NCI-H748 treated with DMSO at 0.1 percent for 48 hours (cell line): Measurements from ENCODE around the gene PARD6G.
A peak's percentile ranks its signal among the peaks of the same experiment; 100 is the strongest.

Experiments used
- DNase-seq: peaks from one replicate; lab custom pipeline; 2025; lab: John Stamatoyannopoulos, UW

Gene PARD6G

DNA sequence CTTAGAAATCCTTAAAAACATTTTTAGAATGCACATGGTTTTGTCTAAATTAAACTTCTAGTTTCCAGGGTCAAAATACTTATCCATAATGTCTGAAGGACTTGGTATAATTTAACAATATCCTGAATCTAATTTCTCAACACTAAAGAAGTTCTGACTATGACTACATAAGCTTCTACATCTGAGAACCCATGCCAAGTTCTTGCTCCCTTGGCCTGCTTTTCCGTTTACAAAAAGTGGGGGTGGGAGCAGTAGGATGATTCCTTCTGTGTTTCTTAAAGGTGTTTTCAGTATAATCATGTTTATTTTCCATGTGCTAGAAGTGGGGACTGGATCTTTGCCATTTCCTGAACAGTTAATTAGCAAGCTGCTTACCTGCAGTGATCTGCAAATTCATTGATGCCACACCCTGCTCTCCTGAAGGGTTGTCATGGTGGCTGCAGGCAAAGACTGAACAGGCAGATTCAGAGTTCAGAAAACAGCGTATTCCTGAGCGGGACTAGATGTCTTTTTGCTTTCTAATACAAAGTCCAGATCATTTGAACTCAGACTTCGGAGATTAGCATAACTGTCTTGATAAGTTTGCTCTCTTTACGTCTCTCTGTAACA, 102.0 kb downstream of the PARD6G start:
- DNase-seq: peak; percentile 42

DNA sequence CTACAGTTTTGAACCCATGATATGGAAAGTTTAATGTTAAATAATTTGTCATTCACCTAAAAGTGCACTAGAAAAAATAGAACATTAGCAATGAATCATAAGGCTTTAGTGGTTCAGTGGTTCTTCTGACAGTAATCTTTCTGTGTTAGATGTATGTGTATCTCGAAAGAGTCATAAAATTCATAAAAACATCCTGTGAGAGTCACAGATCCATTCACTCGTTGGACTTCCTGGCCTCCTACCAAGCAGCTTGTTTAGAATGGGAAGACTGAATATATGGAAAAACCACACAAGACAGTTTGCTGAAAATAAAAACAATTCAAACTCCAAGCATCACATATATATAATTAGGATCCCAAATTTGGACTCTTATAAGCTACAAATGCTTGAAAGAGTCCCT, 103.4 kb downstream of the PARD6G start:
- DNase-seq: no peak

DNA sequence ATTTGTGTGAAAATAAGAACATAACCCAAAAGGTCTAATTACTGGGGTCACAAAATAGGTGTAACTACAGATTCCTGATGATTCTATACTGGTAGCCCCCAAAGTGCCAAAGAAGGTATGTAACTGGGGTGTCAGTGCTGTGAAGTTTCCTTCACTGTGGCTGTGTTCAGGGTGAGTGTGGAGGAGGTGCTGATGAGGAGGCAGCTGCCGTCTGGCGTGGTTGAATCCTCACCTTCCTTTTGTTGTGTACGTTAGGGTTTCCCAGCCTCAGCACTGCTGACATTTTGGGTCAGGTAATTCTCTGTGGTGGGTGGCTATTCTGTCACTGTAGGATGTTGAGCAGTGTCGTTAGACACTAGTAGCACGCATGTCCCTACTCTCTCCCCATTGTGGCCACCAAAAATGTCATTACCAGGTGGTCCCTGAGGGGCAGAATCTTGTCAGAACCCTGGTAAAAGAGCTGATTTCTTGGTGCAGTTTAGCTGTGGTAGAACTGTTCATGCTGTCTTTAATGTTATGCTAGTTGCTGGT, 106.8 kb downstream of the PARD6G start:
- no peak for DNase-seq

DNA sequence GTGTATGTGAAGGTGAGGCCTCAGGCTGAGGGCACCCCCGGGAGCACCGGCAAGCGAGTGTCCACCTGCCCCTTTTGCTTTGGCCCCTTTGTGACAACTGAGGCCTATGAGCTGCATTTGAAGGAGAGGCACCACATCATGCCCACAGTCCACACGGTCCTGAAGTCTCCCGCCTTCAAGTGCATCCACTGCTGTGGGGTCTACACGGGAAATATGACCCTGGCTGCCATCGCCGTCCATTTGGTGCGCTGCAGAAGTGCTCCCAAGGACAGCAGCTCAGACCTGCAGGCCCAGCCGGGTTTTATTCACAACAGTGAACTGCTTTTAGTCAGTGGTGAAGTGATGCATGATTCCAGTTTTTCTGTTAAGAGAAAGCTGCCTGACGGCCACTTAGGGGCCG, 109.3 kb downstream of the PARD6G start:
- no peak for DNase-seq

DNA sequence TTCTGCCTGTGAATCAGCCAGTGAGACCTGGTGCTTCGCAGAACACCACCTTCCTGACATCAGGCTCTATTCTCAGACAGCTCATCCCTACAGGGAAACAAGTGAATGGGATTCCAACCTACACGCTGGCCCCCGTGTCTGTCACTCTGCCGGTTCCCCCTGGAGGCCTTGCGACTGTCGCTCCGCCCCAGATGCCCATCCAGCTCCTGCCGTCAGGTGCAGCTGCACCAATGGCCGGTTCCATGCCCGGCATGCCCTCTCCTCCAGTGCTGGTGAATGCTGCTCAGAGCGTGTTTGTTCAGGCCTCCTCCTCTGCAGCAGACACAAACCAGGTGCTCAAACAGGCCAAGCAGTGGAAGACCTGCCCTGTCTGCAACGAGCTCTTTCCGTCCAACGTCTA, 110.2 kb downstream of the PARD6G start:
- DNase-seq: no peak

DNA sequence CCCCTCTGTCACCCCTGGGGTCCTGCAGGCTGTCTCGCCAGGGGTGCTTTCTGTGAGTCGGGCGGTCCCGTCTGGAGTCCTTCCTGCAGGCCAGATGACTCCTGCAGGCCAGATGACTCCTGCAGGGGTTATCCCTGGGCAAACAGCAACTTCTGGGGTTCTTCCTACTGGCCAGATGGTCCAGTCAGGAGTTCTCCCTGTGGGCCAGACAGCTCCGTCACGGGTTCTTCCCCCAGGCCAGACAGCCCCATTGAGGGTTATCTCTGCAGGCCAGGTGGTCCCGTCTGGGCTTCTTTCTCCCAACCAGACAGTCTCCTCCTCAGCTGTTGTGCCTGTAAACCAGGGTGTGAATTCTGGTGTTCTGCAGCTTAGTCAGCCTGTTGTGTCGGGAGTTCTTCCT, 110.6 kb downstream of the PARD6G start:
- DNase-seq: no peak

DNA sequence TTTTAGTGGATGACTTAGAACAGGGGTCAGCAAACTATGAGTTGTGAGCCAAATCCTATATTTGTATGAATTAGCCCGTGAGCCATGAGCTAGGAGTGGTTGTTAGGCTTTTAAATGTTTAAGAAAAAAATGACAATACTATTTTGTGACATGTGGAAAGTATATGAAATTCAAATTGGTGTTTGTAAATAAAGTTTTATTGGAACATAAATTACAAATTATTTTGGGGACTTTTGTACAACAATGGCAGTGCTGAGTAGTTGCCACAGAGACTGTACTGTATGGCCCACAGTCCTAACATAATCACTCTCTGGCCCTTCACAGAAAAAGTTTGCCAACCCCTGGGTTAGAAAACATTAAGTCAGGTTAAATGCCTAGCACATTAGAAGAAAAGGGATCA, 112.2 kb downstream of the PARD6G start:
- no peak for DNase-seq

DNA sequence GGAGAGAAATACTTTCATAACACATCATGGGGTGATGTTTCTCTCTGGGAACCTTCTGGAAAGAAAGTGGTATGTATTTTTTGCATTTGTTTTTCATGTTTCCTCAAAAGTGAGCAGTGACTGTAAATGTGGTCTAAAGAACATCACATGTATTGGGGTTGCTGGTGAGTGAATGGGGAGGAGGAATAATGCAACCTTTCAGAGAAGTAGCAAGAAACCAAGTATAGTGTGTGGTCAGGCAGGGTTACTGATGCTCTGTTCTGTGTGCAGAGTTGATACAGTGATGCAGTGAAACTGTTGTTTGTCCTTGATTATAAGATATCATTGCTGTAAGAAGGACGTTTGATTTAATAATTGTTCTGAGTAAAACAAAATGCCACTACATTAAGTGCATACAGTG, 114.2 kb downstream of the PARD6G start:
- no peak for DNase-seq

DNA sequence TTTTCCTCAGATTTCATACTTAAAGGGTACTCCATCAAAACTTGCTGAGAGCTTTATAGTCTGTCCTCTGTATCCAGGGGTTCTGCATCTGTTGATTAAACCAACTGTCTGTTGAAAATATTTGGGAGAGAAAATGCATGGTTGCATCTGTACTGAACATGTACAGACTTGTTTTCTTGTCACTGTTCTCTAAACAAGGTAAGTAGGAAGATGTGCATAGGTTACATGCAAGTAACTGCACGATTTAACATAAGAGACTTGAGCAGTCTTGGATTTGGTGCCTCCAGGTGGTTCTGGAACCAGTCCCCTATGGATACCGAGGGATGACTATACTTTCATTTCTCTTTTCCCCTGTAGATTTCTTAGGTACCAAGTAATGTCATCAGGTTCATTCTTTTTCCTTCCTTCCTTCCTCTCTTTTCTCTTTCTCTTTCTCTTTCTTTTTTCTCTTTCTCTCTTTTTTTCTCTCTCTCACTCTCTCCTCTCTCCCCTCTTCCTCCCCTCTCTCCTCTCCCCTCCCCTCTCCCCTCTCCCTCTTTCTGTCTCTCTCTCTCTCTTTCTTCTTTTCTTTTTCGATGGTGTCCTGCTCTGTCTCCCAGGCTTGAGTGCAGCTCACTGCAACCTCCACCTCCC, 115.0 kb downstream of the PARD6G start:
- no peak for DNase-seq

DNA sequence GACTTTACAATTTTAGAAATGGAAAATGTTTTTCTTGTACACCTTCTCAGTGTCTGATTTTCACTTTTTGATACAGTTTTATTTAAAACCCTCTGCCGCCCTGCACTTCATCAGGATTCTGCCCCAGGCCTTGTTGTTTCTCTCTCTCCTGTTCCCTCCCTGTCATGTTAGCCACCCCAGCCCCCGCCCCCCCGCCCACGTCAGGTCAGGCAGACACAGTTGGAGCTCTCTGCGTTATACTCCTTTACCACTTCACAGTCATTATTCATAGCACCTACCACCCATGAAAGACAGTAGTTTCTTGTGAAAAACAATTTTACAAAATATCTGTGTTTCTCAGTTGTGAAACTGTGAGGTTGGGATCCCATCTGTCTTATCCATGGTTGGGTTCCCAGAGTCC, 116.8 kb downstream of the PARD6G start:
- no peak for DNase-seq

DNA sequence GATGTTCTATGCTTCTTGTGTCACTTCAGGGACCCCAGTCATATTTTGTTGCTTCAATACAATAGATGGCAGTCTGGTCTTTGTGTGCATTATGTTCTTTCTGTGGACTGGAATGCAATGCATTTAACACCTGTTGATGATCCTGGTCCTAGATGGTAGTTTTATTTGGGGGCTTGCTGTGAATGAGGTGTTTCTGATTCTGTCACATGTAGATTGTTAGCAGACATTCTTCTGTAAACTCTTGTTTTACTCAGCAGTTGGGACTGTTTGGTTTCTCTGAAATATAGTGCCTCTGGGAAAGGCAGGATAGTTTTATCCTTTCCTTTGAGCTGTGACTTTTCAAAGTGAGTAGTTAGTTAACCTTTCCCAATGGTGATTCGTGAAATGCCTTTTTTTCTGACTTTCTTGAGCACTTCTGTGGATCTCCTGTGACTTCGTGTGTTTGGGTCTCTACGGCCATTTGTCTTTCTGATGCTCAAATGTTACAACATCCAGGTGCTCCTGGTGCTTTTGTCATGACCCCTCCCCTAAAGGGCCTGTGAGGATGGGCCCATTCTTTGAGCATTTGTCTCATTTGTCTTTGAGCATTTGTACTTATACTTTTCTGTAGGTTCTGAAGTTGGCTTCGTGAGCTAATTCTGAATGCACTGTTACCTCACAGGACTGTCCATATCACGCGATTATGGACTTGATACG, 117.5 kb downstream of the PARD6G start:
- DNase-seq: no peak

DNA sequence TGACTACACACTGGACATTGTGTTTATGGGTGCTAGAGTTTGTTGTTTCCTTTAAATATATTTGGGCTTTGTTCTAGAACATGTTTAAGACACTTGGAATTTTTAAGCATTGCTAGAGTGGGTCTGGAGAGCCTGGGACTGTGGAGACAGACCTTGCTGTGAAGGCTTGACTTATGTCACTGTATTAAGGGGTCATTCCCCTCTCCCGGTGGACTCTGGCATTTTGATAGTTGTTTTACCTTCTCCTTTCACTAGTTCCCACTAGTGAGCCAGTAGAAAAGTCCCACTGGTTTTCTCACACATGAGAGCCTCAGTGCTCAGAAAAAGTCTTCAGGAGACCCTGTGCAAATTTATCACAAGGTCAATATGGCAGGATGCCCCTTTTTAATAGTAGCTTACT, 119.7 kb downstream of the PARD6G start:
- no peak for DNase-seq

DNA sequence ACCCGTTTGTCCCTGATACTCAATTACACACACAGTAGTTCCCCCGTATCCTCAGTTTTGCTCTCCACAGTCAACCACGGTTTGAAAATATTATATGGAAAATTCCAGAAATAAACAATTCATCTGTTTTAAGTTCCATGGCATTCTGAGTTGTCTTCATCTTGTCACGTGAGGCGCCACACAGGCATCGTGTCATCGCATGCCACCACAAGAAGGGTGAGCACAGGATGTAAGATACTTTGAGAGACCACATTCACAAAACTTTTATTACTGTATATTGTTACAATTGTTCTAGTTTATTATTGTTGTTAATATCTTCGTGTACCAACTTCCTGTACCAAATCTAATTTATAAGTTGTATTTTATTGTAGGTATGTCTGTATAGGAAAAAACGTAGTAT, 120.5 kb downstream of the PARD6G start:
- DNase-seq: no peak

DNA sequence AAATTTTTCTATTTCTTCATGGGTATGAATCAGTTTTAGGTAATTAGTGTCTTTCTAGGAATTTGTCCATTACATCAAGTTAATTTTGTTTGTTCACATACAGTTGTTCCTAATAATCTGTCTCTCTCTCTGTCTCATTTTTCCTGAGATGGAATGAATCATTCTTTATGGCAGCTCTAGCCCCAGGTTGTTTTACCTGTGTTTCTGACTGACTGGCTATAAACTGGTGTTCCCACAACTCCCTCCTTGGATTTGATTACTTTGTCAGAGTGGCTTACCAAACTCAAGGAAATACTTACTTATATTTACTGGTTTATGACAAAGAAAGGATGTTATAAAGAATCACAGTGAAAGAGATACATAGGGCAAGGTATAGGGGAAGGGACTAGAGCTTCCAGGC, 123.2 kb downstream of the PARD6G start:
- DNase-seq: no peak

DNA sequence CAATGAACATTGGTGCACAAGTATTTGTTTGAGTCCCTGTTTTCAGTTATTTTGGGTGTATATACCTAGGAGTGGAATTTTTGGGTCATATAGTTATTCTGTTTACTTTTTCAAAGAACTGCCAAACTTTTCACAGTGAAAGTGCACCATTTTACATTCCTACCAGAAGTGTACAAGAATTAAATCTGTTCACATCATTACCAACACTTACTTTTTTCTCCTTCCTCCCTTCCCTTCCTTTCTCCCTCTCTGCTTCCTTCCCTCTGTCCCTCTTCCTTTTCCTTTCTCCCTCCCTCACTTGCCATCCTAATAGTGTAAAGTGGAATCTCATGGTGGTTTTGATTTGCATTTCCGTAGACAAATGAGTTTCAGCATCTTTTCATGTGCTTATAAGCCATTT, 126.4 kb downstream of the PARD6G start:
- no peak for DNase-seq

DNA sequence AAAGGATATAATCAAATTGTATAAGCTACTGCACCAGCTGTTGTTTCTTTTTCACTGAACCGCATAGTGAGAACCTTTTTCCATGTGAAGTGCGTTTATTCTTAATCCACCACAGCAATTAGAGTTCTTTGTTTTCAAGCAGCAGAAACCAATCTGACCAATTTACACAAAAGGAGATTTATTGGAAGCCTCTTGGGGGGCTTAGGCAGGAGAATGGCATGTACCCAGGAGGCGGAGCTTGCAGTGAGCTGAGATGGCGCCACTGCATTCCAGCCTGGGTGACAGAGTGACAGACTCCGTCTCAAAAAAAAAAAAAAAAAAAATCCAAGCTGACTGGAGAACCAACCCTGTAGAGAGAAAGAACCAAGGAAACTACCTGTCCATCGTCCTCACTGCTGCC, 128.2 kb downstream of the PARD6G start:
- DNase-seq: no peak

DNA sequence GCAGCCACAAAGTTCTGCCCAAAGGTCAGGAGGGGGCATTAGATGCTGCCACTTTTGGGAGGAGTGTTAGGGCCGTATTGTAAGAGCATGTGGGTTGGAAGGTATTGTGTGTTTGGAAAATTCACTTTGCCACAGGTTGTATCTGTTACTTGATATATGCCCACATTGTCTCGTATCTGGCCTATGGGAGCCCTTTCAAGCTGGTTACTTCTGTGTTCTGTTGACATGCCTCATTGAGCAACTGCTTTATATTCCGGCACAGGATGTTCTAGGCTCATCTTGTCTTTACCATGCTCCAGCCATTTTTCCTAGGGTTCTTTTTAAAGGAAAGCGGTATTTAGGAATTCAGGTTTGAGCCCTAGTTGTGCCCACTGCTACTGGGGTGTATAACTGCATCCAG, 132.3 kb downstream of the PARD6G start:
- DNase-seq: no peak

DNA sequence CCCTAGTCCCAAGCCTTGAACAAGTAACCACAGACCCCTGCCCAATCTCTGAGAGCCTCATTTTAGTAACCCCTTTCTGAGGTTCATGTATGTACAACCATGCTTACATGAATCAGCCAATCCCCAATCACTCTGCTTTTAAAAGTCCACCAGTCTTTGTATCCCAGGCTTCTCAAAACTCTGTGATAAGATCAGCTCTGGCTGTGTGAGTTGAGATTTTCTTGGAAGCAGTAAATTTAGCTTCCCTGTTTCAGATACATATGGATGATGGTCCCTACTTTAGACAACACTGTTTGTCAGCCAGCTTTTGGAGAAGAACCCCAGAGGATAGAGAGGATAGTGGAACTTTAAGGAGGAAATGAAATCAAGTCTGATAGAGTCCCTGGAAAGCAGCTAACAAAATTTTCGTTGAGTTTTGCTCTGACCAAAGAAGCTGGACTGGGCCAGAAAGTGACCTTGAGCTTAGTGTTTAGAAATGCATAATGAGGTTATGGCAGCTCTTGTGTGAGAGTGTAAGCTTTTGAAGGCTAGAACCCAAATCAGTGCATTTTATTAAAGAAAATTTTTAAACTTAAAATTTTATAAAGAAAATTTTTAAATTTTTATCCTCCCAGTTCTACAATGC, 134.6 kb downstream of the PARD6G start:
- DNase-seq: no peak

DNA sequence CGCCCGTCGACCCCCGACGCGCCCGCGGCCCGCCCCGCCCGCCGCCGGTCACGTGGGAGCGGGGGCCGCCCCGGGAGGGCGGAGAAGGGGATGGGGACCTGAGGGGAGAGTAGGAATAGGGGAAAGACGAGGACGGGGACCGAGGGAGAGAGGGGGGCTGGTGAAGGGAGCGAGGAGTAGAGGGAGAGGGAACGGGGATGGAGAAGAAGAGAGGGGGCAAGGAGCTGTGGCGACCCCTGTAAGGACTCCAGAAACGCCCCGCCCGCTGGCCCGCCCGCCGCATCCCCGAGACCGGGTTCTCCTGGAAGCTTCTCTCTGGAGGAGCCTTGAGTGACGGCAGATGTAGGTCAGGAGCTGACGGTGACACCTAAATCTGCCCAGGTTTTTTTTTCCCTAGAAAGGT, 137.6 kb downstream of the PARD6G start:
- DNase-seq: peak; percentile 17

DNA sequence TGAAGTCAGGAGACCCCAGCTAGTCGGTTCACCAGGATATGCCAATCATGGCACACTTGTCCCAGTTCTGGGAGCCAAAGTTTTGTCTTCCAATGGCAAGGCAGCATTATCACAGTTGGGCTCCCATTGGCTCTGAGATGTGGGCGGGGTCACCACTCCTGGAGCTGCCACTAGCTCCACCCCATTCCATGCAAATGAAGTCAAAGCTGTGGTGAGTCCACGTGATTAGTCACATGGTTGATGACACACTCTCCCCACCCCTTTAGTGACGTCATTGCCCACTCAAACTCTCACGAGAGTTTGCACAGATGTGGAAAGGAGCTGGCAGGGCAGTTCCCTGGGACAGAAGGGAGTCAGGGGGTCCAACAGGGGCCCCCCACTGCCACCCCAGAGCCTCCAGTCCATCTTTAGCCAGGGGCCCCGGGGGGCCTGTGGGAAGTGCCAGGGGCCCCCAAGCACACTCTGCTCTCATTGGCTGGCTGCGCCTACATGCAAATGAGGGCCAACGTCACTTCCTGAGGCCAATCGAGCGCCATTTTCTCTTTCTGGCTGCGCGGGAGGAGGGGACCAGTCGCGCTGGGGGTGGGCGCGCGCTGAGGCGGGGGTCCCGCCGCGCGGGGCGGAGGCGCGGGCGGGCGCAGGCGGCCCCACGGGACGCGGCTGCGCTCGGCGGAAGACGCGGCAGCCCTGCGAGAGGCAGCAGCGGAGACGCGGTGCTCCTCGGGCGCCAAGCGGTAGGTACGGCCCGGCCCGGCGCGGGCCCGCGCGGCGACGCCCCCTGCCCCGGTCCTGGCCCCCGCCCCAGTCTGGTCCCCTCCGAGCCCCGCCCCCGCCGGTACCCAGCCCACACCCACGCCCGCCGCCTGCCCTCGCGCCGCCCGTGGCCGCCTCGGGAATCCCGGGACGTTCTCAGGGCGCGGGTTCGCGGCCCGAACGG, 138.3 kb downstream of the PARD6G start, which contains the start of gene ADNP2:
ADNP2 (plus strand) TSS at position 524 of the 937 bp plus-strand sequence. CDS start 8,281 bp downstream, outside the sequence.
- DNase-seq: peak; percentile 46

DNA sequence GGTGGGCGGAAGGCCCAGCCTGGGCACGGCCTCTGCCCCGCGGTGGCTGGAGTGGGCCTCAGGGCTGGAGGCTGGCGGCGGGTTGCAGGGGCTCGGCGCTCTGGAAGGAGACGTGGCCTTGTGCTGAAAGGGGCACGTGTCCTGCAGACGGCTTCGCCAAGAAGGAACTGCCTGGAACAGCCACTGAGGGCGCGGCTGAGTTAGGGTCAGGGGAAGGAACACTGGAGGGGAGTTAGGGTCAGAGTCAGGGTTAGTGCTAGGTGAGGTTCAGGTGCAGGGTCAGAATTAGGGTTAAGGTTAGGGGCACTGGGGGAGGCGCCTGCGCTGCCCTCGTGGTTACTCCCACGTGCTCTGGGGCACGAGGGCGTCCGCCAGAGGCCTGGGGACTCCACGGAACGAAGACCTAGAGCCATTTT, 139.2 kb downstream of the PARD6G start:
- no peak for DNase-seq

DNA sequence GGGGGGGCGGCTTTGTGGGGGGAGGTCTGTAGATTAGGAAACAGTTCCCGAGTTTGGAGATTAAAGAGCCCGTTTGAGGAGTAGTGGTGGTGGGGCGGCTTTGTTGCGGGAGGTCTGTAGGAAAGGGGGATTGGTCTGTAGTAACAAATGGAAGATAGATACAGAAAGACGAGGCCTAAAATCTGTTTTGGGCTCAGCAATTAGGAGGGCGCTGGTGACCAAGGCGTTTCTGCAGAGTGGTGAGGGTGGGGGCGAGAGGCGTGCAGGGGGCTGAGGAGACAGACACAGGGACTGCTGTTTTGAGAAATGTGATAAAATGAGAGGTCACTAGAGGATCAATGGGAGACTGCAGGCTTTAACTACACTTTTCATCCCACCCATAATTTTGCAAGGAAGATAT, 139.9 kb downstream of the PARD6G start:
- DNase-seq: no peak
